ENCODE results near the gene NAA11. TPM values are rescaled to one million over a fixed set of nuclear protein-coding genes. Genes with fewer than 3 reads are reported as not detected.

Gene NAA11
- total RNA-seq, 2 experiments from 2014 or later = not detected

DNA sequence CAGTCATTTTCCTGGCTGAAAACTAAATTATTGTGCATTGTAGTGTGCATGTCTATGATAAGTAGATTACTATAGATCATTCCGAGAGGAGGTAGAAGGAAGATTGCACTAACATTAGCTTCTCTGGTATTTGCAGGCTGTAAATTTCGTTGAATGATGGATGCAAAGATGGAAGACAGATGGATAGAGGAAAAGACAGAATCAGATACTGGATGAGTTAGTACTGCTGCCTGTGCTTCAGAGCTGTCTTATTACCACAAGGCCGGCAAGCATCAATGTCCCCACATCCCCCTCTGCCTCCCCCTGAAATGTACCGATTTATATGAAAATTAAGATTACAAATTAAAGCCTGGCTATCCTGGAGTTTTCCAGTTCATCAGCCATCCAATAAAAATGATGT lies 17.7 kb downstream of the NAA11 start:
- Histone ChIP-seq H3K4me3 (ENCODE audit: low read depth, low read length, poor library complexity, severe bottlenecking) (no peak overlapping the region), H3K4me1 (ENCODE audit: insufficient read depth, low read length, poor library complexity, severe bottlenecking) (no peaks in the 10 kb centered on the region), H3K79me2 (ENCODE audit: insufficient read depth, low read depth, low read length) (no peaks in the 10 kb centered on the region), H3K9me2 (ENCODE audit: insufficient read depth, low read length) (no peaks in the 10 kb centered on the region), H4K20me1 (ENCODE audit: insufficient read depth, low read length) (no peaks in the 10 kb centered on the region), H3K4me2 (ENCODE audit: low read length) (no peak overlapping the region), H3K9me3 (ENCODE audit: low read length) (no peaks in the 10 kb centered on the region), H2AFZ (ENCODE audit: low read length) (no peak overlapping the region), H3K36me3 (ENCODE audit: insufficient read depth, low read length) (no peaks in the 10 kb centered on the region), H3K27ac (ENCODE audit: low read depth, low read length, poor library complexity, severe bottlenecking) (no peak overlapping the region)
- no peak for DNase-seq (ENCODE audit: low spot score)
- POLR2A ChIA-PET = no interaction called here
- BruUV-seq (replicated peaks) = no TSS peak
- no peak for TF ChIP-seq EZH2phosphoT487 (IDR thresholded peaks at IDR 0.05; ENCODE audit: borderline replicate concordance, low read depth, low read length)
- TF ChIP-seq, protein P1, sequence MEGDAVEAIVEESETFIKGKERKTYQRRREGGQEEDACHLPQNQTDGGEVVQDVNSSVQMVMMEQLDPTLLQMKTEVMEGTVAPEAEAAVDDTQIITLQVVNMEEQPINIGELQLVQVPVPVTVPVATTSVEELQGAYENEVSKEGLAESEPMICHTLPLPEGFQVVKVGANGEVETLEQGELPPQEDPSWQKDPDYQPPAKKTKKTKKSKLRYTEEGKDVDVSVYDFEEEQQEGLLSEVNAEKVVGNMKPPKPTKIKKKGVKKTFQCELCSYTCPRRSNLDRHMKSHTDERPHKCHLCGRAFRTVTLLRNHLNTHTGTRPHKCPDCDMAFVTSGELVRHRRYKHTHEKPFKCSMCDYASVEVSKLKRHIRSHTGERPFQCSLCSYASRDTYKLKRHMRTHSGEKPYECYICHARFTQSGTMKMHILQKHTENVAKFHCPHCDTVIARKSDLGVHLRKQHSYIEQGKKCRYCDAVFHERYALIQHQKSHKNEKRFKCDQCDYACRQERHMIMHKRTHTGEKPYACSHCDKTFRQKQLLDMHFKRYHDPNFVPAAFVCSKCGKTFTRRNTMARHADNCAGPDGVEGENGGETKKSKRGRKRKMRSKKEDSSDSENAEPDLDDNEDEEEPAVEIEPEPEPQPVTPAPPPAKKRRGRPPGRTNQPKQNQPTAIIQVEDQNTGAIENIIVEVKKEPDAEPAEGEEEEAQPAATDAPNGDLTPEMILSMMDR (conservative IDR thresholded peaks at IDR 0.05; ENCODE audit: low read length) = no peak
- CTCF ChIA-PET (ENCODE audit: unreplicated experiment) = no interaction called here
- intact Hi-C loops (cut with micrococcal nuclease; ENCODE audit: unreplicated experiment) = no loop called here

DNA sequence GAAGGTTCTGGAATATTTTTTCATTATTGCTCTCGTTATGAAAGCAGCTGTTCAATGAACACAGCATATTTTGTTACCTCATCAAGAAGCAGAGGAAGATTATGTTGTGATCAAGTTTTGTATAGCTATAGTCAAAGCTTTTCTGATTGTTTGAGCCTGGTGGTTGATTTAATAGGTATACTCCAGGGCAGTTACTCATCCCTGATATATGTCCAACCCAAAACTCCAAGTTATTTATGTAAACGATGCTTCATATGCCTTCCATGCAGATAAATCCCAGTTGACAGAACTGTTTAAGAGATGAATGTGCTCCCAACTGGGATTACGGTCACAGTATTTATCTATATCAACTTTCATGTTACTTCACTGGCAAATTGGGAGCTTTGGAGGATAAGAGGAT lies 19.1 kb downstream of the NAA11 start:
- intact Hi-C loops (cut with micrococcal nuclease; ENCODE audit: unreplicated experiment) = no loop called here
- POLR2A ChIA-PET = interaction anchor here (0.5 kb wide), 1 partner anchor 110 kb away, joined by 3 read pairs; no protein-coding TSS in a partner anchor

DNA sequence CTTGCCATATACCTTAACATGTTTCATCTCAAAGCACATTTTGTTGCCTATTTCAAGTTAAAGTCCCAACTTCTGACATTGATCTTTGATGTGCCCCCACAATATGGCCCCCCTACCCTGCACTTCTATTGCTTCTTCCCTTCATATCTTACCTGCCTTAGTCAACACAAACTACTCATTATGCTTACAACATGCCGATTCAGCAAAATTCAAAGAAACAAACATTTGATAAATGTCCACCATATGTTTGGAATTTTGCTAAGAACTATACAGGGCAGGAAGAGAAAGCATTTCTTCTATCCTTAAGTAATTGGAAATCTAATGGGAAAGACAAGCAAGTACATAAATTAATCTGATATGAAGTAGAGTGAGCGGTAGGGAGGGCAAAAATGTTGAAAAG lies 25.6 kb downstream of the NAA11 start:
- Histone ChIP-seq H3K27ac (ENCODE audit: low read depth, low read length, poor library complexity, severe bottlenecking) (no peak overlapping the region), H3K9me3 (ENCODE audit: low read length) (no peaks in the 10 kb centered on the region), H3K4me1 (ENCODE audit: insufficient read depth, low read length, poor library complexity, severe bottlenecking) (no peaks in the 10 kb centered on the region), H3K4me3 (ENCODE audit: low read depth, low read length, poor library complexity, severe bottlenecking) (no peak overlapping the region), H3K79me2 (ENCODE audit: insufficient read depth, low read depth, low read length) (no peaks in the 10 kb centered on the region), H4K20me1 (ENCODE audit: insufficient read depth, low read length) (no peaks in the 10 kb centered on the region), H3K9me2 (ENCODE audit: insufficient read depth, low read length) (no peaks in the 10 kb centered on the region), H3K4me2 (ENCODE audit: low read length) (no peak overlapping the region), H3K36me3 (ENCODE audit: insufficient read depth, low read length) (no peaks in the 10 kb centered on the region), H2AFZ (ENCODE audit: low read length) (no peak overlapping the region)
- CTCF ChIA-PET (ENCODE audit: unreplicated experiment) = no interaction called here
- BruUV-seq (replicated peaks) = no TSS peak
- intact Hi-C loops (cut with micrococcal nuclease; ENCODE audit: unreplicated experiment) = no loop called here
- TF ChIP-seq EZH2phosphoT487 (IDR thresholded peaks at IDR 0.05; ENCODE audit: borderline replicate concordance, low read depth, low read length) = no peak
- TF ChIP-seq, protein P1 (conservative IDR thresholded peaks at IDR 0.05; ENCODE audit: low read length) = no peak
- POLR2A ChIA-PET = no interaction called here
- DNase-seq (ENCODE audit: low spot score) = no peak

More for the DNA sequence above, 19.1 kb downstream of the NAA11 start:
- no peaks in the 10 kb centered on the region for H3K9me2 ChIP-seq (ENCODE audit: insufficient read depth, low read length)
- H2AFZ ChIP-seq (ENCODE audit: low read length) = no peak overlapping the region
- no peaks in the 10 kb centered on the region for H3K79me2 ChIP-seq (ENCODE audit: insufficient read depth, low read depth, low read length)
- no peak overlapping the region for H3K4me3 ChIP-seq (ENCODE audit: low read depth, low read length, poor library complexity, severe bottlenecking)
- BruUV-seq (replicated peaks) = no TSS peak
- no peaks in the 10 kb centered on the region for H3K9me3 ChIP-seq (ENCODE audit: low read length)
- CTCF ChIA-PET (ENCODE audit: unreplicated experiment) = no interaction called here
- no peak overlapping the region for H3K4me2 ChIP-seq (ENCODE audit: low read length)
- H3K4me1 ChIP-seq (ENCODE audit: insufficient read depth, low read length, poor library complexity, severe bottlenecking) = no peaks in the 10 kb centered on the region
- no peak for DNase-seq (ENCODE audit: low spot score)
- no peaks in the 10 kb centered on the region for H4K20me1 ChIP-seq (ENCODE audit: insufficient read depth, low read length)
- no peaks in the 10 kb centered on the region for H3K36me3 ChIP-seq (ENCODE audit: insufficient read depth, low read length)
- no peak overlapping the region for H3K27ac ChIP-seq (ENCODE audit: low read depth, low read length, poor library complexity, severe bottlenecking)
- no peak for TF ChIP-seq EZH2phosphoT487 (IDR thresholded peaks at IDR 0.05; ENCODE audit: borderline replicate concordance, low read depth, low read length)
- TF ChIP-seq, protein P1 (conservative IDR thresholded peaks at IDR 0.05; ENCODE audit: low read length) = no peak
